T1000 (cell line): ENCODE results near the gene IGSF1.
"Not testable (repeated sequence)": the region's sequence is repeated elsewhere in the genome, so short reads cannot be mapped to it uniquely, and the experiment has no call there.

ENCODE experiments used
- DNase-seq: peaks from one replicate; lab custom pipeline; 2025; ENCODE audit warnings: mixed read lengths; lab: John Stamatoyannopoulos, UW

IGSF1 gene

DNA sequence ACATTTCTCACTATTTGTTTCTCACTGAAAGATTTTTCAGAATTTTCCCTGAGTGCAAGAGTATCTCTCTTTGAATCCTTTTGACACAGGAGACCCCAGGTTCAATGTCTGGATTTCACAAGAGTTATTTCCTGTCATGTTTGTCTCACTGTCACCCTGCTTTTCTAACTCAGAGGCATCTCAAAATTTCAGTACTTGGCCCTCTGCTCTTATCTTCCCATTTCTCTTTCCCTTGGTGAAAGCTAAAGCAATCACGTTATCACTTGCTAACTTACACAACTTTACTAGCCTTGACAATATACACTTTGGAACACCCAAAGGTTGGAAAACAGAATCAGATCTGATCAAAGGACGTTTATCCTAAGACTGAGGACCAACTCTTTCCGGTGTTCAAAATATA lies 17.3 kb downstream of the IGSF1 start:
- no peak for DNase-seq

DNA sequence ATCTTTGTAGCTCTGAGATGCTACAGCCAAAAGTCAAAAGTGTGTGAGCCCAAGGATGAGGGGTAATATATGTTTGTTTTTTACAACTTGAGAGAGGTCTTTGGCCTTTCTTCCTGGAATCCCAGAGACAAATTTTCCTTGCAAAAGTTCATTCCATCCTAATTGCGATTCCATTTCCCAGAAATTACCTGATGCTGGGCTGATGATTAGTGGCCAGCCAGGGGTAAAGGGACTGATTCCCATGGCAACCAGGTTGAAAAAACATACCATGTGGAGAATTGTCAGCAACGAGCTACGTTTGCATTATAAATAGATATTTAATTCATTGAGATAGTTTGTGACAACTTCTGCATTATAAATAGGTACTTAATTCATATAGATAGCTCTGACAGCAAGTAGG lies 17.8 kb downstream of the IGSF1 start:
- no peak for DNase-seq

DNA sequence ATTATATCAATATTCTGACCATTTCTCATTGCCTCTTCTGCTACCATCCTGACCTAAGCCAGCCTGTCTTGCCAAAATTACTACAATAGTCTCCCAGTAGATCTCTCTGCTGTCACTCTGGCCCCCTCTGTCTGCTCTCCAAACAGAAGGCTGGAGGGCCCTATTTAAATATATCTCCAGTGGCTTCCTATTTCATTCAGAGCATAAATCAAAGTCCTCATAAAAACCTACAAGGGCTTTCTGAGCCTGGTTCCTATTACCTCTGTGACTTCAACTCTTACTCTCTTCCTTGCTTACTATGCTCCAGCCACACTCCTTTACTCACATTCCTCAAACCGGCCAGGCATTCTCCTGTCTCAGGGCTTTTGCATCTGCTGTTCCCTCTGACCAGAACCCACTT lies 19.0 kb downstream of the IGSF1 start:
- no peak for DNase-seq

DNA sequence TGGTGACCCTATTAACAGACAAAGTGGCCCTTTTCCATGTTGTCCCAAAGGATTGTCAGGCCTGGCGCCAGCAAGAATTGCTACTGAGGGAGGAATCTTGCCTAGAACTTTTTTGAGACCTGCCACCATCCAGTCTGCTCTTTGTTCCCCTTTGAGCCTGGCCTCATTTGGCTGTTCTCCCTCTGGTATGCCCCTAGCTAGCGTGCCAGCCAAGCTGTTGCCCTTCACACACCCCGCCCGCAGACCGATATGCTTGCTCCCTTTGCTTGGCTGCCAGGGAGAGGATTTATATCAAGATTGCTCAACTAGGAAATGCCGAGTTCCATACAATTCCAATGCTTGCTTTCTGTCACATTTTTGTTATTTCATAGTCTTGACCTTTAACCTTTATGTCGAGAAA lies 24.4 kb downstream of the IGSF1 start:
- no peak for DNase-seq

DNA sequence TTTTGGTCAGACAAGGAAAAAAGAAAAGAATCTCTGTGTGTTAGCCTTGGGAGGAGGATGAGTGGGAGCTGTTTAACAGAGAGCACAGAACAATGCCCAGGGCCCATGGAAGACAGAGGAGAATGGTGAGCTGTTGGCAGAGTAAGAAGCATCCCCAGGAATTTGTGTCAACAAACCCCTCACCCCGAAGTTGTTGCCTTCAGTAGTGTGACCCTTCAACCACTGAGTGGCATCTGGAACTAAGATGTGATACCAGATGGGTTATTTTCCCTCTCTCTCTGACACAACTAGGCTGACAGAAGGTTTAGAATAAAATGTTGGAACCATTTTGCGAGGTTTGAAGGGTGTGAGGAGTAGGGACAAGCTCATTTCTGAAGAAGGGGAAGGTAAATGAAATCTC lies 25.1 kb downstream of the IGSF1 start:
- DNase-seq, result no peak

DNA sequence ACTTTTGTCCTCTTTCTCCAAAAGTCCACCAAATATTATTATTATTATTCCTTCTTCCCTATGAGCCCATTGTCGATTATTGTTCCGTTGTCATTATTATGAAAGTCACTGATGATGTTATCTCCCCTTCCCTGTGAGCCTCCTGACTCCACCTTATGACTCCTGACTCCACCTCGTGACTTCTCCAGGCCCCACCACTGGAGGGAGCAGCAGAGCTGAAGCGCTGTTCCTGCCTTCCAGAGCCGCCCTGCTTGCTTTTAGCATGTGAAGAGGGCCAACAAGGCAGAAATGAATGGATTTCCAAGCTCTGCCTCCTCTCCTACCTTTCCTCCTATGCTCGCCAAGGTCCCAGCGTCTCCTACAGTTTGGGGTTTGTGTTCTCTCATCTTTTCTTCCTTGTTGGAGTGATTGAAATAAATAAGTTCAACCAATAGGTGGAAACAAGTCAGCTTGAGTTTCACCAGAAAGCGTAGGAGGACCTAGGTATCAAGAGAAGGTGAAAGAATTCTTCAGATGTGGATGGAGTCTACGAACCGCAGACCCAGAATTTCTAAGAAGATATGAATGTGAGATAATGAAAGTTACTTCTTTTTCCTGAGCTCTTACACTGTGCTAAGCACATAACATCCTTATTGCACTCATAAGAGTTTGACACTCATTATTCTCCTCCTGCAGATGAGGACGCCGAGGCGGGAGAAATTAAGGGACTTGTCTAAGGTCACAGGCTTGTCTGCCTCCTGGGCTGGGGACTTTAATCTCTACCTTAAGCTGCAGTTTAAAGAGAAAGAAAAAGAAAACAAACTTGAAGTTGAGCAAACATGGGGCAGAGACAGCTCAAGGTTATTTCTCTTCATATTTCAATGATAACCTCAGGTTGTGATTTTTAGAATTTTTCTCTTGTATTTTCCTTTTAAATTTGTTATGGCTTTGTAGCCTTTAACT lies 26.1 kb downstream of the IGSF1 start:
- no peak for DNase-seq

DNA sequence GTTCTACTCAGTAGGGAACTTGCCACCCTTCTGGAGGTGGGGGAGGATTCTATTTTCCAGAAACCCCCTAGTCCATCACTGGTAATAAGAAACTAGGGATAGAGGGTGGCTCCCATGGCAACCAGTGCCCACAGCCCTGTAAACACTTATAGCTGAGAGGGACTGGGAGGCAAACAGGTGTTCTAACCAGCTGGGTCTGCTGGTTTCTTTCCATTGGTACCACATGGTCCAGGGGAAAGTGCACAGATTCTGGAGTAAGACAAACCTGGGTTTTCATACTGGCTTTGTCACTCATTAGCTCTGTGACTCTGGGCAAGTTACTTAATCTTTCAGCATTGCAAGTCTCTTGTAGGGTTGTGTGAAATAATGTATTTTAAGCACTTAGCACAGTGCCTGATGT lies 26.9 kb downstream of the IGSF1 start:
- DNase-seq, result no peak

DNA sequence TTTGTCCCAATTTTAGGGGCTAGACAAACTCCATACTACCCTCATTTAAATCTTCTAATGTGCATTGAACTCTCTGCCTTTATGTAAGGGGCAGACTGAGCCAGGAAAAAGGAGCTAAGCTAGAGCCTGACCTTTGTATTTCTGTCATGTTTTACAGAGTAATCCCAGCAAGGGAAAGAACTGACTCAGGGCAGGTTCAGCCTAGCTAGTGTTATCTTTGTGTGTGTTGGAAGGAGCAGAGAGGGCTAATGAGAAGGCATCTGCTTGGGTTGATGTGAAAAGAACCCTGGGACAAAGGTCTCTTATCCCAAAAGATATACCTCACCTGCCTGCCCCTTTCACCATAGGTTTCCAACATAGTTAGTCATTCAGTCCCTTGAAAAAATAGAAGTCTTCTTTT lies 31.7 kb downstream of the IGSF1 start:
- no peak for DNase-seq

DNA sequence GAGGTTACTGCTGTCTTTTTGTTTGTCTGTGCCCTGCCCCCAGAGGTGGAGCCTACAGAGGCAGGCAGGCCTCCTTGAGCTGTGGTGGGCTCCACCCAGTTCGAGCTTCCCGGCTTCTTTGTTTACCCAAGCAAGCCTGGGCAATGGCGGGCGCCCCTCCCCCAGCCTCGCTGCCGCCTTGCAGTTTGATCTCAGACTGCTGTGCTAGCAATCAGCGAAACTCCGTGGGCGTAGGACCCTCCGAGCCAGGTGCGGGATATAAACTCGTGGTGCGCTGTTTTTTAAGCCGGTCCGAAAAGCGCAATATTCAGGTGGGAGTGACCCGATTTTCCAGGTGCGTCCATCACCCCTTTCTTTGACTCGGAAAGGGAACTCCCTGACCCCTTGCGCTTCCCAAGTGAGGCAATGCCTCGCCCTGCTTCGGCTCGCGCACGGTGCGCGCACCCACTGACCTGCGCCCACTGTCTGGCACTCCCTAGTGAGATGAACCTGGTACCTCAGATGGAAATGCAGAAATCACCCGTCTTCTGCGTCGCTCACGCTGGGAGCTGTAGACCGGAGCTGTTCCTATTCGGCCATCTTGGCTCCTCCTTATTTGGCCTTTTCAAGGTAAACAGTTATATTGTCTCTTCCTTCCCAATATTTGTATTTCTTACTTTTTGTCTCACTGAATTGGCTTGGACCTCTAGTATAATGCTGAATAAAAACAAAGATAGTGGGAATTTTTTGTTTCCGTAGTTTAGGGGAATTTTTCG lies 37.9 kb downstream of the IGSF1 start:
- not testable (repeated sequence) for DNase-seq

DNA sequence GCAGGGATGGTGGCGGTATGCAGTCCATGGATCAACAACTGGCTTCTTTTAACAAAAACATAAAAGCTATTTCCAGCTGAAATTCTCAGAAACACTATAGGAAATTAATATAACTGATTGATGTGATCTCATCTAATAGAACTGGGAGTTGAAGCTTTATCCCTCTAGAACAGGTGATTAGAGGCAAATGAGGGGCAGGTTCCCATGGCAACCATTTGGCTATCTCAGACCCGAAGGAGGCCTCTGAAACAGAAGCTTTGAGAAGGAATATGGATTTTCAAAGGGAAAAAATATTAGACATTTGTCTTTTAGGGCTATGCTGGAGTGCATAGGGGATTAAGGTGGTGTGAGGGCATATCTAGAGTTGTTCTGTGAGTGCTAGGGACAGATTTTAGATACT lies 50.0 kb downstream of the IGSF1 start:
- no peak for DNase-seq

DNA sequence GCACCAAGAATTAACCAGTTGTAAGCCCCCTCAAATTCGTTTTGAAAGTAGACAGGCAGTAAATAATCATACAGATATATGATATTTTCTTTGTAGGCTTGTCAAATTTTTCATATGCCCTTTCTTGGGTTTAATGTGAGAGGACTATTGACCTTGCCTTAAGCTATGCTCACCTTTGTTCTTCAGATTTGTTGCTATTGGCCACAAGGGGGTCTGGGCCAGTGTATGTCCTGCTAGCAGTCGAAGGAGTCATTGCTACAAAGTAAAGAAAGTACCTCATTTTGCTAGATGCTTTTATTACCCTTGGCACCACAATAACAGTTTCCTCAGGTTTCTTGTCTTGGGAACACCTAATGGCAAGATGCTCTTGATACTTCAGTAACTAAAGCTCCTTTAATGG lies 51.7 kb downstream of the IGSF1 start:
- DNase-seq, result no peak

DNA sequence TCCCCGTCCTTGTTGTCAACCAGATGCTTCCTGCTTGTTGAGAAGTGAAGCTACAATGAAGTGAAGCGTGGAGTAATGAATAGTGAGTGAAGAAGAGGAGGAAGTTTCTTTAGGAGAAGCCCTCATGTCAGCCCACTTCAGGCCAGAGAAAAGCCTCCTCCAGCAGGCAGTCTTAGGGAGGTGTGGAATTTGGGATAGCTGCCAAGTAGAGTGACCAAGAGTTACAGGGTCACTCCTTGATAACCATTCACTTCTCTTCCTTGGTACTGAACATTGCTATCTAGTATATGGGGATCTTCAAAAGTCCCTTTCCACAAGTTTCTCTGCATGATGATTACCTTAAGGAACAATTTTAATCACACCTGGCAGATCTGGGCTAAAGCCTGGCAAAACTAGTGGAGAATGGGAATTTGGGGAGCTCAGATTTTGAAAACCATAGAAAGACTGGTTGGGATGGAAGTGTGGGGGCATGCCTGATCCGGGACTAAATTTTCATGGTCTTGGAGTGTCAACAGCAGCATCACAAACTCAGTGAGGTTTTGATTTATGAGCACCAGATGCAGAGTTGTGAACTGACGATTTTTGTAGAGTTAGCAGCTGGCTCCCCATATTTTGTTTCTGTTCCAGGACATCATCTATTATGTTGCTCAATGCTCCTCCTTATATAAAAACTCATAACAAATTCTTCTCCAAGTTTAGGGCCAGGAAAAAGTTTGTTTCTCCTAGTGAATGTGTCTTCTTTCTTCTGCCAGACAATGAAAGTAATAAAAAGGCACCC lies 53.1 kb downstream of the IGSF1 start:
- no peak for DNase-seq

DNA sequence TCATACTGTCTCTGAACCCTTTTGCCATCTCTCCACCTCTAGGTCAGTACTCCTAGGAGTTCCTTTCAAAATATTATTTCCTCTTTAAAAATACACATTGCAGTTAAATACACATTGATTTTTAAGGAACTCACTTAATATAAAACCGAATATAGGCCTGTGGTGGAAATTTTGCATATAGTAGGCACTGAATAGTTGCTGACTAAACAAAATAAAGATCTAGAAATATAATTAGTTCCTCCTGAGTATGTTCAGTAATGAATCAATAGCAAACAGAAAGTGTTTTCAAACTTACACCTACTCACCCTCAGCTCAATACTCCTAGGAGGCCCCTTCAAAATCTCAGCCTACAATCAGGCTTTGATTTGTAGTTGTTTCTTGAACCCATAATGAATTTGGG lies 61.5 kb downstream of the IGSF1 start:
- no peak for DNase-seq

DNA sequence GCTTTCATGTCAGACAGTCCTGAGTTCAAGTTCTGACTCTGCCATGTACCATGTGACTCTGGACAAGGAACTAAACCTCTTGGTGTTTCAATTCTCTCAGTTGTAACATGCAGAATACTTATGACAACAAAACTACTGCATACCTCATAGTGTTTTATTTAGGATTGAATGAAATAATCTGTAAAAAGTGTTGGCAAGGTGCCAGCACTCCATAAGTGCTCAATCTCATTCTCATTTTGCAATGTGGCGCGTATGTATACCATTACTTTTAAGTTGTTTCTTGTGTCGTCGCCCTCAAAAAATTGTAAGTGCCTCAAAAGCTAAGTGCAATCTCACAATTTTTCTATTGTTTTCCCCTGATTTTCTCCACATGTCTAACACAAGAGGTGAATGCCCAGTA lies 62.5 kb downstream of the IGSF1 start:
- no peak for DNase-seq

DNA sequence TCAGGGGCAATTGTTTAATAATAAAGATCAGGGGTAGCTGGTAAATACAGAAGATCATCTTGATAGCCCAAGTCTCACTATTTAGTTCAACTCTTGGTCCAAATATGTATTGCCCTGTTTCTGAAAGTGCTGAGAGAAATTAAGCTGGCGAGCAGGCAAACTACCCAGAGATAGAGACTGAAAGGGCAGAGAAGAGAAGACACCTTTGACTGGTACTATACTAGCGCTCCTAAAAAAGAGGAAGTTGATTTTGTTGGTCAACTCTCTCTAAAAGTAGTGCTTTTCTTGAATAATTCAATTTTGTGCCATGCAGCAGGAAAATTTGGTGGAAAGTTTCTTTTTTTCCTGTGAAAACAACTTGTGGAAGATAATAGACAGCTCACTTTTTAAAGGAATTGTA lies 64.0 kb downstream of the IGSF1 start:
- no peak for DNase-seq
